Spleen (tissue), 11 donors: ENCODE results near the gene ZNF365. TPM values are rescaled to one million over a fixed set of nuclear protein-coding genes. Genes with fewer than 3 reads are reported as not detected.
A peak's percentile ranks its signal among the peaks of the same experiment; 100 is the strongest.

Experiments used
- DNase-seq: peaks from one replicate; pipeline ENCODE4 v3.0.0-alpha.2; 2020
- H3K27ac ChIP-seq, 8 donors: fragments of 200-600 bp; sonication (generic) in 7 of 8; 1 replicate in 4 of 8; 2 replicates in 4 of 8; pipeline versions ENCODE4 v1.5.0 to v1.8.0; 2016 to 2021; ENCODE audit warnings: inconsistent platforms in 4 of 8, mild to moderate bottlenecking in 4 of 8, moderate library complexity in 1 of 8
- H3K27me3 ChIP-seq, 7 donors: fragments of 200-600 bp; sonication (generic) in 6 of 7; replicated peaks in 1 of 7; 1 replicate in 4 of 7; 2 replicates in 3 of 7; pipeline versions ENCODE4 v1.5.0 to v1.8.0; 2016 to 2021; ENCODE audit warnings: inconsistent platforms in 3 of 7, mild to moderate bottlenecking in 1 of 7
- H3K36me3 ChIP-seq, 6 donors: fragments of 200-600 bp; sonication (generic) in 5 of 6; 1 replicate in 4 of 6; 2 replicates in 2 of 6; pipeline versions ENCODE4 v1.5.0 to v1.8.0; 2016 to 2021; ENCODE audit warnings: inconsistent platforms in 2 of 6
- H3K4me1 ChIP-seq, 6 donors: fragments of 200-600 bp; sonication (generic) in 5 of 6; 1 replicate in 3 of 6; 2 replicates in 3 of 6; pipeline versions ENCODE4 v1.5.0 to v1.8.0; 2016 to 2021; ENCODE audit warnings: inconsistent platforms in 3 of 6
- H3K4me3 ChIP-seq, 8 donors: fragments of 200-600 bp; sonication (generic) in 7 of 8; 1 replicate in 4 of 8; 2 replicates in 4 of 8; pipeline versions ENCODE4 v1.5.0 to v1.8.0; 2016 to 2021; ENCODE audit warnings: inconsistent platforms in 4 of 8, mild to moderate bottlenecking in 4 of 8, moderate library complexity in 2 of 8
- H3K9me3 ChIP-seq, 8 donors: fragments of 200-600 bp; sonication (generic) in 7 of 8; 1 replicate in 4 of 8; 2 replicates in 4 of 8; pipeline versions ENCODE4 v1.5.0 to v1.8.0; 2016 to 2021; ENCODE audit warnings: inconsistent platforms in 4 of 8
- CTCF ChIP-seq, 11 experiments: fragments of 200-600 bp in 7 of 11; fragments of 450-650 bp in 4 of 11; sonication (generic) in 4 of 11; IDR thresholded peaks in 8 of 11; conservative IDR thresholded peaks in 3 of 11; 1 replicate in 7 of 11; 2 replicates in 4 of 11; pipeline versions ENCODE4 v1.4.0 to v1.8.0; 2016 to 2021; ENCODE audit warnings: antibody characterized with exemption in 11 of 11, inconsistent platforms in 4 of 11, mild to moderate bottlenecking in 1 of 11
- POLR2A ChIP-seq, 3 donors: fragments of 450-650 bp; IDR thresholded peaks; one replicate each; pipeline ENCODE4 v1.5.1; 2017; ENCODE audit warnings: antibody characterized with exemption in 3 of 3, mild to moderate bottlenecking in 1 of 3
- POLR2AphosphoS5 ChIP-seq, 3 donors: sonication (generic); formaldehyde crosslinking; IDR thresholded peaks; one replicate each; pipeline ENCODE4 v1.5.1; 2017; ENCODE audit warnings: antibody characterized with exemption in 3 of 3
- WGBS, 5 donors: extraction: QIAGEN DNeasy Blood & Tissue Kit in 3 of 5; methylation state at CpG; one replicate each; pipeline versions ENCODE4 v1.1.5 to v1.1.7; 2013 to 2018; 5-methylcytosine and 5-hydroxymethylcytosine counted together
- intact Hi-C: fragments of 100-400 bp; cut with DNase I; formaldehyde crosslinking; loops from one replicate; pipeline ENCODE4 v1.15.0; 2023; ENCODE audit warnings: low total_unique reads
- polyA plus RNA-seq, 3 donors: library from polyadenylated mRNA; stranded (reverse); fragments of 200-250 nt; gene quantifications; one replicate each; pipeline ENCODE4 v1.2.1, GENCODE V29; 2013
- total RNA-seq, 7 donors: library from RNA; depleted of rRNA in 3 of 7; stranded (reverse); fragments of >200 nt in 3 of 7; fragmentation: NEBNext Ultra II Directional in 4 of 7; extraction: Animal tissue kit (Norgen Biotek cat#: 25700) in 4 of 7; gene quantifications; one replicate each; pipeline versions ENCODE4 v1.1.0 to v1.2.1, GENCODE V29; 2016 to 2021
- donor health status: healthy with polysubstance abuse.
- donor health status: DM: no; HTN: no; CAD: no; lungs with moderate emphysema.
- donor health status: DM: no; HTN: no; CAD: no.
- donor health status: Bipolar disorder and iron deficiency.
- donor health status: healthy.
- donor health status: DM: no; HTN: no; CAD: no.
- donor health status: DM: yes; HTN: yes; CAD: no.

The ZNF365 gene
- total and polyA plus RNA-seq, 10 donors = 0.06 to 1.9 (median 0.64) TPM

- Histone ChIP-seq H3K4me1 (peaks cover 0 to 6% (median 0%) of the 10 kb centered on the region in 6 donors), H3K9me3 (no peaks in the 10 kb centered on the region), H3K27ac (no peak overlapping the region), H3K36me3 (no peaks in the 10 kb centered on the region), H3K4me3 (no peak overlapping the region), H3K27me3 (no peaks in the 10 kb centered on the region)
- 7 to 14% (median 12%) methylated on average over 3 of the region's 3 CpGs for WGBS, 5 donors
- DNase-seq = no peak
- intact Hi-C loops = no loop called here
- TF ChIP-seq CTCF (IDR thresholded peaks at IDR 0.05 in 8 of 11, conservative IDR thresholded peaks at IDR 0.05 in 3 of 11) (peak; percentile 47 to 83 (median 72)), POLR2AphosphoS5 (IDR thresholded peaks at IDR 0.05) (no peak)
Measured at GRCh38 chr10:62437696-62438095, 63.5 kb downstream of the ZNF365 start.

GRCh38 chr10:62442006-62442405 lies 67.8 kb downstream of the ZNF365 start:
- no peaks in the 10 kb centered on the region for H3K27me3 ChIP-seq
- peaks cover 0 to 13% (median 5%) of the 10 kb centered on the region in 6 donors for H3K4me1 ChIP-seq
- H3K27ac ChIP-seq = no peak overlapping the region
- H3K36me3 ChIP-seq = no peaks in the 10 kb centered on the region
- H3K9me3 ChIP-seq = no peaks in the 10 kb centered on the region
- TF ChIP-seq POLR2AphosphoS5 (IDR thresholded peaks at IDR 0.05) (no peak), CTCF (IDR thresholded peaks at IDR 0.05 in 8 of 11, conservative IDR thresholded peaks at IDR 0.05 in 3 of 11) (no peak), POLR2A (IDR thresholded peaks at IDR 0.05) (no peak)
- DNase-seq = no peak
- H3K4me3 ChIP-seq = no peak overlapping the region
- intact Hi-C loops = no loop called here
- WGBS, 5 donors = 46 to 74% (median 66%) methylated on average over 3 of the region's 3 CpGs

- Histone ChIP-seq H3K36me3 (no peaks in the 10 kb centered on the region), H3K4me1 (peaks cover 0 to 13% (median 2%) of the 10 kb centered on the region in 6 donors), H3K27me3 (no peaks in the 10 kb centered on the region), H3K9me3 (no peaks in the 10 kb centered on the region), H3K4me3 (no peak overlapping the region), H3K27ac (peak overlapping the region in 2 of 8 donors; percentile 40 to 54)
- intact Hi-C loops = no loop called here
- 88 to 93% (median 90%) methylated on average over 8 of the region's 8 CpGs for WGBS, 5 donors
- DNase-seq = no peak
- TF ChIP-seq POLR2AphosphoS5 (IDR thresholded peaks at IDR 0.05) (no peak), CTCF (IDR thresholded peaks at IDR 0.05 in 8 of 11, conservative IDR thresholded peaks at IDR 0.05 in 3 of 11) (no peak), POLR2A (IDR thresholded peaks at IDR 0.05) (no peak)
Measured at GRCh38 chr10:62442894-62443669, 68.9 kb downstream of the ZNF365 start.

GRCh38 chr10:62443866-62444265 lies 69.7 kb downstream of the ZNF365 start:
- Histone ChIP-seq H3K4me3 (no peak overlapping the region), H3K27ac (peak overlapping the region in 5 of 8 donors; percentile 1 to 54 (median 23)), H3K9me3 (no peaks in the 10 kb centered on the region), H3K36me3 (no peaks in the 10 kb centered on the region), H3K27me3 (no peaks in the 10 kb centered on the region), H3K4me1 (peaks cover 0 to 13% (median 2%) of the 10 kb centered on the region in 6 donors)
- no peak for DNase-seq
- intact Hi-C loops = no loop called here
- no peak for TF ChIP-seq POLR2A (IDR thresholded peaks at IDR 0.05)
- TF ChIP-seq CTCF (IDR thresholded peaks at IDR 0.05 in 8 of 11, conservative IDR thresholded peaks at IDR 0.05 in 3 of 11) = no peak
- no peak for TF ChIP-seq POLR2AphosphoS5 (IDR thresholded peaks at IDR 0.05)
